ENCODE results near the gene FBF1.

Gene FBF1

GRCh38 chr17:75913537-75914210 is 27.2 kb downstream of the FBF1 start:
- DNase-seq = no peak

GRCh38 chr17:75910699-75911098 is 30.1 kb downstream of the FBF1 start:
- peak; percentile 16 for DNase-seq

- DNase-seq = peak; percentile 40
Observed at GRCh38 chr17:75909812-75910274, 31.0 kb downstream of the FBF1 start.

- DNase-seq = peak; percentile 77
Observed at GRCh38 chr17:75909051-75909811, 31.6 kb downstream of the FBF1 start.

GRCh38 chr17:75908201-75908600 is 32.6 kb downstream of the FBF1 start:
- peak; percentile 48 for DNase-seq

GRCh38 chr17:75906143-75906884 is 34.5 kb downstream of the FBF1 start:
- DNase-seq = no peak

- peak; percentile 92 for DNase-seq
Observed at GRCh38 chr17:75904749-75905521, 35.9 kb downstream of the FBF1 start, which contains the start of gene MRPL38. MRPL38 (minus strand) TSS chr17:75904884; CDS start chr17:75904875, 9 bp downstream.

GRCh38 chr17:75902406-75902805 is 38.4 kb downstream of the FBF1 start:
- DNase-seq = no peak

- DNase-seq = no peak
Observed at GRCh38 chr17:75901727-75902126, 39.1 kb downstream of the FBF1 start.

- DNase-seq = no peak
Observed at GRCh38 chr17:75900691-75901533, 39.9 kb downstream of the FBF1 start.

GRCh38 chr17:75899767-75900468 is 40.9 kb downstream of the FBF1 start:
- no peak for DNase-seq

GRCh38 chr17:75899353-75899752 is 41.5 kb downstream of the FBF1 start:
- no peak for DNase-seq

- no peak for DNase-seq
Observed at GRCh38 chr17:75898791-75899190, 42.1 kb downstream of the FBF1 start.

GRCh38 chr17:75898065-75898464 is 42.8 kb downstream of the FBF1 start:
- DNase-seq = no peak

- no peak for DNase-seq
Observed at GRCh38 chr17:75897160-75898019, 43.5 kb downstream of the FBF1 start.

GRCh38 chr17:75896415-75897159 is 44.3 kb downstream of the FBF1 start, which contains the start of gene TRIM65:
TRIM65 (minus strand) TSS chr17:75896951; CDS start chr17:75896937, 14 bp downstream.
- peak; percentile 44 for DNase-seq

GRCh38 chr17:75895370-75896155 is 45.3 kb downstream of the FBF1 start:
- DNase-seq = no peak

- no peak for DNase-seq
Observed at GRCh38 chr17:75894049-75894733, 46.7 kb downstream of the FBF1 start.

All from DMS153 (cell line).